GM18502 (cell line): ENCODE results near the gene GNAI1.

Source experiments
- ATAC-seq: cut with Tn5 transposase; IDR thresholded peaks from one replicate; pipeline ENCODE4 v1.9.1; 2021; ENCODE audit warnings: mild to moderate bottlenecking; ENCODE audit not compliant: unreplicated experiment, poor library complexity

The GNAI1 gene

DNA sequence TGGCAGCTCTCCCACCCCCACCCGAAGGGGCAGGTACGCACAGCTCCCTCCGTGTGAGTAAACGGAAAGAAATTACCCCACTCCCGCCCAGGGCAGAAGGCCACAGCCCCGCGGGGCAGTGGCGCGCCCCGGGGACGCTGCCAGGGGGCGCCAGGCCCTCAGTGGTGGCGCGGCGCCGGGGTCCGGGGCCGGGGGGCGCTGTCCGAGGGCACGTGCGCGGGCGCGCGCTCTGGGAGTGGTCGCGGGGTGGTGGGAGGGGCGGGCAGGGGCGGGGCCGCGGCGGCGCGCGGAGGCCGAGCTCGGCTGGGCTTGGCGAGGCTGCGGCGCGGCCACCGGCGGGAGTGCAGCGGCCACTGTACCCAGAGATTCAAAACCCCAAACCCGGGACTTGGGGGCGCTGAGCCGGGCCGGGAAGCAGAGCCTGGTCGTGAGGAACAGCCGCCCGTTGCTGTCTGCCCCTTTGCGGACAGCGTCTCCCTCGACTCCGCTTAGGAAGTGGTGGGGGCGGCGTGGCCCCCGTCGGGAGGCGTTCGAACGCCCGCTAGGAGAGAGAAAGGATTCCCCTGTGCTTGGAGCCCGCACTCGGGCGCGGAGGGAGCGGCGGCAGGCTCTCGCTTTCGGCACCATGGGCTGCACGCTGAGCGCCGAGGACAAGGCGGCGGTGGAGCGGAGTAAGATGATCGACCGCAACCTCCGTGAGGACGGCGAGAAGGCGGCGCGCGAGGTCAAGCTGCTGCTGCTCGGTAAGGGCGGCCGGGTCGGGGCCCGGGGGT is at the start of gene GNAI1:
Gene GNAI1, plus strand, starts transcription at position 296 of the 773 bp plus-strand sequence. Its CDS starts 330 bp downstream, at position 626.
- ATAC-seq, result peak; percentile 47

DNA sequence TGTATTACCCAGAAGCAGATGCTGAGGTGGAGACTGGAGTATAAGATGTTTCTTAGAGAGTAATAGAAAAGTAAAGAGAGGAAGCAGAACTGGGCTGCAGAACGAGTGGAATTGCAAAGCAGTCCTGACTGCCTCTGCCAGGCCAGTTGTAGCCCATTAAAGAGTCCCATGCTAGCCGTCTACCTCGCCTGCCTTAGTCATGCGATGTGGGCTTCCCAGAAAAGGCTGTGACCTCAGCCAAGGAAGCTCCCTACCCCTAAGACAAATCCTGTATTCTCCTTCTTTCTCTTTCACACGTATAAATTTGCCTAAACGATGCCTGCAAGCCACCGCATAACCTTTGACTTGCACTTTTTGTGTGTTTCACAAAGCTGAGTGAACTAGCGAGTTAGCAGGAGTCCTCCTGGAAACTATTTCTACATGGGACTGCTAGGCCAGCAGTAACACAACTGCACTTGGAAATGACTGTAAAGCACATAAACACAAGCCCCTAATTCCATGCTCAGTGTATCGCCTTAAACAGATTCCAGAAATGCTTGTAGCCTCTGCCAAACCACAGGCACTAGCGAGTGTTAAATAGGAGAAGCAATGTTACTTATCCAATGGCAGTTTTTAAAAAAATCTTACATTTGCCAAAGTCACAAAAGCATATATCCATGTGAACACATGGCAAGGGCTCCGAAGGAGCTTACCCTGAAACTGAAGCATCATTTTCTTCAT is 47.4 kb upstream of the GNAI1 start:
- no peak for ATAC-seq

DNA sequence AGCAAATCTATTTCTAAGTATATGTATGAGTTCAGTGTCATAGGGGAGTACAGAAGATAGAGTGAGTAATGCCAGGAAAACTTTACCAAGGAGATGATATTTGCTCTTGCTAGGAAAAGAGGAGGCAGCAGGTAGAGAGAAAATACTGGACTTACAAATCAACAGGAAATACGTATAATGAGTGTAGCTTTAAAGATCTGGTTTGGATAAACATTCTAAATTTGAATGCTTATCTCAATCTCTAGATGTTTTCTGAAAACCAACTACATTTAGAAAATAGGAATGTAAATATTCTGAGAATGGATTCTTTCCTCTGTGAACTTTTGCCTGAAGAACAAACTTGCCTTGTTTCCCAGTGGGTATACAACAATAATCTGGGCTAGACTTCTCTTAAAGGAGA is 46.9 kb upstream of the GNAI1 start:
- ATAC-seq, result no peak

DNA sequence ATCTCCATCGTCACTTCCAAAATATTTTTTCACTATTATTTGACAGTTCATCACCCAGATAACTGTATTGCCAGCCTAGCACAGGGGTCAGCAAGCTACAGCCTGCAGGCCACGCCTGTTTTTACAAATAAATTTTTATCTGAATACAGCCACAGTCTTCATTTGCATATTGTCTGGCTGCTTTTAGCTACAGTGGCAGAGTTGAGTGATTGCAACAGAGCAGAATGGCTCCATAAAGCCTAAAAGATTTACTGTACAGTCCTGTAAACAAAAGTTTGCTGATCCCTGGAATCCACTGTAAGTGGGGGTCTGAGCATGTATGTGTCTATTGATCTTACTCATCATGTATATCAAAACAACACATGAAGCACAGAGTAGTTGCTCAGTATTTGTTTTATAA is 45.9 kb upstream of the GNAI1 start:
- no peak for ATAC-seq

DNA sequence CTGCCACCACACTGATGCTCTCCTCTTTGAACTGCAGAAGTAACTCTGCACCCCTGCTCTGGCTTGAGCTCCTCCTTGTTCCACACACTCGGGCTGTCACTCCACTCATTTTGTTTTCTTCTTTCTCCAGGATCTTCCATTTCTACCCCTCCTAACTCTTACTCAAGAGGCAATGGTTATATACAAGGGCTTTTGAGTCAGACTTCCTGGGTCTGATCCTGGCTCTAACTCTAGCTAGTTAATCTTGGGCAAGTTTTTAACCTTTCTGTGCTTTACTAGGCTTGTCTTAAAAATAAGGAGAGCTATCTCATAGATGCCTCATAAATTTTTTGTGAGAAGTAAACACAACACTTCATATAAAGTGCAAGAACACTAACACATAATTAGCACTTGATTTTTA is 45.3 kb upstream of the GNAI1 start:
- ATAC-seq, result no peak

DNA sequence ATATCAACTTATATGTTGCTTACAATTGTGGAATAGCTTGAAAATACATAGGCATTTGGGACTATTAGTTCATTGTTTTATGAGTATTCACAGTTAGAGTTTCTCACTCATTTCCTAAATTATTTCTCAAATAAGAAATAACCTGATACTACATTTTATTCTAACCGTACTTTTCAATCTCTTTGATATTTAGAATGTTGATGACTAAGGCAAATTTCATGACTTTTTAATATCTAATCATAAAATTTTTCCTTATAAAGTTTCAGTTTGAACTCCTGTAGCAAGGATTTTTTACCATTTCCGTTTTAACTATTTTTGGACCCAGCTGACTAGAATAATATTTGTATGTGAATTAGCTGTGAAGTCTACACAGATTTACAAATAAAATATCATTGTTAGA is 41.3 kb upstream of the GNAI1 start:
- ATAC-seq, result no peak

DNA sequence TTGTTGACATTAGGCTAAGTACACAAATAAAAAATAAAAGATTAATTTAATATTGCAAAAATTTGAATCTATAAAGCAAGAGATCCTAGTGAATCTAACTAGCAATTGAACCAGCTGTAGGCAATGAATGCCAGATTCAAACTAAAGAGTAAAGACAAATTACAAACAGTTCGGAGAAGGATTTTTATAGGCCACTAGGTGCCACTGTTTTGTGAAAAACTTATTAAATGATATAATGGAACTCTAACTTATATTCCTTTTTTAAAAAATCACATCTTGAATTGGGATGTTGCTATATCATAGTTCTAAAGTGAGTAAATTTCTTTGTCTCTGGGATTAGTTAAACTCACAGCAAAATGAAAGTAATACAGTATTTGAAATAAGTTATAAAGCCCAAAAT is 39.1 kb upstream of the GNAI1 start:
- ATAC-seq, result no peak

DNA sequence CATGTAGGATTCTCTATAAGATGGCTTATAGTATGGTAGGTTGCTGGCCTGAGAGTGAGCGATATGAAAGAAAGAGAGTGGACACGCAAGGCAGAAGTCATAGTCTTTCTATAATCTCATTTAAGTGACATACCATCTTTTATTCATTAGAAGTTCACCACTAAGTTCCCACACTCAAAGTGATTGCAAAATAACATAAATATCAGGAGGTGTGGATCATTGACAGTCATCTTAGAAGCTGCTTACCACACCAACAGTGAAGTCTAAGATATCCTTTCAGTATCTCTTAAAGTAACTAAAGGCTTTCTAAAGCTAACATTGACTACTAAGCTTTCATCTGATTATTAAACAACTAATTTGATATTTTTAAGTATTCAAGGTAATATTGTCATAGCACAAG is 36.9 kb upstream of the GNAI1 start:
- no peak for ATAC-seq

DNA sequence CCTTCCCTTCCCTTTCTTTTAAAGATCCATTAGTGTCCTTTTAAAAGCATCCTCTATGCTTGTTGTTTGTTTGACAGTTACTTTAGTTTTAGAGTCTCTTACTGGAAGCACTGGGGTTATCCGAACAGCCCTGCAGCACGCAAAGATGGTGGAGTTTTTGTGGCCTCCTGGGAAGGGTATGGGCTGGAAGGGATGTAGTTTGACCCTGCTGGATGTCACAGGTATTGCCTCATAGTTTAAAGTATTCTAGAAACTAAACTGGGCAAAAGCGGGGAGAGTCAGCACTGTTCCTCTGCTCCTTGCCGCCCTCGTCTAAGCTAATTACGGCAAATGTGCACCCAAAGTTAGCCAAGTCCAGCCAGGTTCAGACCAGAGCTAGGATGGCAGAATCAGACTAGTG is 35.8 kb upstream of the GNAI1 start:
- ATAC-seq, result peak; percentile 49

DNA sequence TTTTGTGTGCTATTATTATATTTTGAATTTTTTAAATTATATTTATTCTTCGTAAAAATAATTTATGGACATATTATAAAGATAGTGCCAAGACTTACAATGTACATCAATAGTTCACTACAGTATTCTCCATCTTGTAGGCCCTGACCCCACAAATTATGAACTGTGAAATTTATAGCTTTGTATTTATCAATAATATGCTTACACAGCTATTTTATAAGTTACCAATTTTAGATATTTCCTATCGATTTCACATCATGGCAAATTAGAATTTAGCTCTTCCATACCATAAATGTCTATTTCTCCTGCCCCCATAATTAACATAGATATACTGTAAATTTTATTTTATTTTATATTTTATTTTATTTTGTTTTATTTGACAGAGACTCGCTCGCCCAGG is 34.4 kb upstream of the GNAI1 start:
- no peak for ATAC-seq

DNA sequence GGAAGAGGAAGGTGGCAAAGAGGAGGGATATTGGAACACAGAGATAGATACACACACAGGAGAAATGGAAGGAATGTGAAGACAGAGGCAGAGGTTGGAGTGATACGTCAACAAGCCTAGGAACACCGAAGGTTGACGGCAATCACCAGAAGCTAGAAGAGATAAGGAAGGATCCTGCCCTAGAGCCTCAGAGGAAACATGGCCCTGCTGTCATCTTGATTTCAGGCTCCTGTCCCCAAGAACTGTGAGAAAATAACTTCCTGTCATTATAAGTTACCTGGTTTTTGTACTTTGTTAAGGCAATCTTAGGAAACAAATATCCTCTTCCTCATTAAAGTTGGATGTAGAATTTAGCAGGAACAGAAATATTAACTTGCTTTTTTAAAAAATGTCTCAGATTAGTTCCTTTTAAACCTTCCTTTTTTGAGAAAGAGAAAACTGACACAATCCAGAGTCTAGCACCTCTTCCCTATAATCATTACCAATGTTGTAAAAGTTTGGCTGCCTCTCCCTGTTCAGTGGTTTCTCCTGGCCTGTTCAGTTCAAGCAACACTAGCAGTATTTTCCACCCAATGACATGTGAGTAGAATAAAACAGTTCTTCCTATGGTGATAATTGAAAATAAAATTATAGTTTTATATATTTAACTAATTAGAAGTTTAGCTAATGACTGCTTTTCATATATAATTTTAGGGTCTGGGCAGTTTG is 28.8 kb upstream of the GNAI1 start:
- ATAC-seq, result no peak

DNA sequence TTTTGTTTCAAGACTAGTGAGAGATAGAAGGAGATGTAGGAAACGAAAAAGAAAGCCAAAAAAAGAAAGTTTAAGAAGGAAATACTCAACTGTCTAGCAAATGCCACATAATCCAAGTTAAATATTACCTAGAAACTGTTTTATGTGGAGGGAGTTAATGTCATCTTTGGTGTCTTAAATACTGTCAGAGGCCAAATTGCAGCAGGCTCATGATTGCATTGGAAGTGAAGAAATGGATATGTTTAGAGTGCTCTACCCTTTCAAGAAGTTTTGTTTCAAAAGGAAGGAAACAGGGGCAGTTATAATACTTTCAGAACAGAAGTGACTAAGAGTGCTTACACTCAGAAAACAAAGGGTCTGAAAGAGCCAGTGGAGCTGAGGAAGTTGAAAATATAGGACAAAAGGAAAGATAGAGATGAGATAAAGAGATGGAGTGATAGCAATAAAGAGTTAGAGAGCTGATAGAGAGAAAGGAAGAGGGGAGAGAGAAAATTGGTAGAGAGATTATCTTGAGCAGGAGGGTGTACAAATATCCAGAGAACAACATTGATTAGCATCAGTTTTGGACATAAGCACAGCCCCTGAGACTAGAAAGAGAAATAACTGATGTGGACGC is 28.0 kb upstream of the GNAI1 start:
- ATAC-seq, result no peak

DNA sequence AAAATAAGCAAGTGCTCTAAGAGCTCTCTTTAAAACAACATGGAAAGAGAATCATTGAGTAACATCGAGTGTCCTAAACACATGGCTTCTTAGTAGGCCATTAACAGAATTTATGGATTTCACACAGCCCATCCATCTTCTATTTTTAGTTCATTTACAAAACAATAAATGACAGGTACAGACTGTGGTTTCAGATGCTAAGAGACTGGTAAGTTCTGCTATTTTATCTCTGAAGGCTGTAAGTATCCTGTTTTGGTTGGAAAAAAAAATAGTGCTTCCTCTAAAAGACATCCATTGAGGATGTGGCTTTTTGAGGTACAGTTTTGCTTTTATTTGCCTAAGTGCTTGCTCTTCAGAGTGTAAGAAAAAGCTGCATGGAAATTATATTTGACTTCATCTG is 27.4 kb upstream of the GNAI1 start:
- no peak for ATAC-seq

DNA sequence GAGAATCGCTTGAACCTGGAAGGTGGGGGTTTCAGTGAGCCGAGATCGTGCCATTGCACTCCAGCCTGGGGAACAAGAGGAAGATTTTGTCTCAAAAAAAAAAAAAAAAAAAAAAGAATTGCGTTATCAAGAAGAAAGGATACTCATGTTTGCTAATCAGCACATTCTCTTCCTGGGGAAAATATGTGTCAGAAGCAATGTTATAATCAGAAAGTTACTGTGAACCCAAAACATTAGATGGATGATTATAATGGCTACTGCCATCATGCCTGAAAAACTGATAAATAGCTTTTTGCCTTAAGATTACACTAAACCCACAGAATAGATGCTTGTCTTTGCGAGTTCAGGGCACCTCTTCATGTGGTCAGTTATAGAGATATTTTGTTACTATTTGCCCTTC is 24.3 kb upstream of the GNAI1 start:
- no peak for ATAC-seq

DNA sequence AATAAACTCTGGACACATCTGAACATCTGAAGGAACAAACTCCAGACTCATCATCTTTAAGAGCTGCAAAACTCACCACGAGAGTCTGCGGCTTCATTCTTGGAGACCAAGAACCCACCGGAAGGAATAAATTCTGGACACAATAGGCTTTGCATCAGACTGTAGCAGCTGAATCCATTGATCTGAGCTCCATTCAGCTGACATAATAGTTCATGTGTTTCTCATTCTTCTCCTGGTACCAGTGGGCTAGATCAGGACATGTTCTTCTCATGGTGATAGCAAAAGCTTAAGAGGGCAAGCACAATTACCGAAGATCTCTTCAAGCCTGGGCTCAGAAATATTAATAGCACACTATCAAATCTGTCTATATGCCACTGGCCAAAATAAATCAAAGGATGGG is 20.5 kb upstream of the GNAI1 start:
- ATAC-seq, result no peak

DNA sequence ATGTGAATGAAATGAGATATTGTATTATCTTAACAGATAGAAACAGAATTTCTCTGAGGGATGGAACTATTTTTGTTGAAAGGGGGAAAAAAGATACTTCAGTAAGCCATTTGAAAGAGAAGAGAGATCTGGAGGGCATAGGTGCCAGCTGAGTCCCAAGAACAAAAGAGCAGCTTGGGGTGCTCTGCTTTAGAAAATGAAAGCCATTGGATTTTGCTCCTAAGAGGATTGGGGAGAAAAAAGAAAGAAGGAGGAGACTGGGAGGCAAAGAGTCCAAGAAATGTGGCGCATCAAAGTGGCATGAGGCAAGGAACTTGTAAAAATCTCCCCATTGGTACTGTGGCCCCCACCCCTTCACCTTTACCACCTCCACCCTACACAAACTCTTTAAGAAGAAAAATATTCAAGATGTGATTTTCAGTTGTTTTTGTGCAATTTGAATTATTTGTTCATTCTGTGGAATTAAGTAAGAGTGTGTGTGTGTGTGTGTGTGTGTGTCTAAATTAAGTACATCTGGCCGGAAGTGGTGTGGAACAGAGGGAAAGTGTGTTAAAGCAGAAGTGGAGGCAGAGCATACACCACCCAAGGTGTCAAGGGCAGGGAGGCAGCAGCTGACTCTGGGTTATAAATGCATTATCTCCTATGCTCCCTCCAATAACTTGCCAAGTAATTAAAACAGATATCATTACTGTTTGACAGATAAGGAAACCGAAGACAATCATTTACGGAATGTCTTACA is 9.9 kb upstream of the GNAI1 start:
- ATAC-seq, result no peak

DNA sequence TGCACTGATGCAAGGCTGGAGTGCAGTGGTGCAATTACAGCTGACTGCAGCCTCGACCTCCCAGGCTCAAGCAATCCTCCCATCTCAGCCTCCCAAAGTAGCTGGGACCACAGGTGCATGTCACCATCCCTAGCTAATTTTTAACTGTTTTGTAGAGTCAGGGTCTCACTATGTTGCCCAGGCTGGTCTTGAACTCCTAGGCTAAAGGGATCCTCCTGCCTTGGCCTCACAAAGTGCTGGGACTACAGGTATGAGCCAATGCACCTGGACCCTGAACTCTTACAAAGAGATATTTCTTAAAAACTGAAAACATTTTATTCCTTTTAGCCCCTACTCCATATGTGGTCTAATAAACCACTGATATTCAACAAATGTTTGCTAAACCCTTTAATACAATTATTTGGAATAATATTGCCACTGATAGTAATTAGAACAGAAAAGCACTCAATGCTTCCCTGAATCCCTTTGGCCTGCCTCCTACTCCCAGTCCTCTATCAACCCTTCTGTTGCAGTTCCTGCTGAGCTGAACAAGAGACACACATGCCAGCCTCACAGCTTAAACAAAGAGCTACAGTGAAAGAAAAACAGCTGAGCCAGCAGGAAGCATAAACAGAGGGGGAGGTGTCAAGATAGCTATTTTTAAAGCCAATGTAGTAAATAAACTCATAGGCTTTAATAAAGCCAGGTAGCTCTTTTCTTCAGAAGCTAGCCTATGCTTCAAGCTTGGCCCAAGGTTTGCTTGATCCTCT is 7.0 kb upstream of the GNAI1 start:
- ATAC-seq, result no peak

DNA sequence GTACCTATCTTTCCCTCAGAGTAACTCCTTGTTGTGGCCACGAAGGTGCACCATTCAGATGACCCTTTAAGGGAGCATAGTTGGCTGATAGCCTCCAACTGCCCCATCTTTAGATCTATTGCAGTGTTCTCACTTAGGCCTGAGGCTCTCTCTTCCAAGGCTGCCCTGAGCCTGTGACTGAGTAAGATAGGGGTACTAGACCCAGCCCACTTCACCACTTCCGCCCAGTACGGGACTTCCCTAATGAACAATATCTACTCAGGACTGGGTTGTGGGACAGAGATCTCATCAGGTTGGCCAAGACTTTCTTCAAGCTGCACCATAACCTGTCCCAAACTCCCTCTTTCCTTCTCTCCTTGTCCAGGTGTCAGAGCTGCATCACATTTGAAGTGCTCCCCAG is 5.7 kb upstream of the GNAI1 start:
- ATAC-seq, result no peak

DNA sequence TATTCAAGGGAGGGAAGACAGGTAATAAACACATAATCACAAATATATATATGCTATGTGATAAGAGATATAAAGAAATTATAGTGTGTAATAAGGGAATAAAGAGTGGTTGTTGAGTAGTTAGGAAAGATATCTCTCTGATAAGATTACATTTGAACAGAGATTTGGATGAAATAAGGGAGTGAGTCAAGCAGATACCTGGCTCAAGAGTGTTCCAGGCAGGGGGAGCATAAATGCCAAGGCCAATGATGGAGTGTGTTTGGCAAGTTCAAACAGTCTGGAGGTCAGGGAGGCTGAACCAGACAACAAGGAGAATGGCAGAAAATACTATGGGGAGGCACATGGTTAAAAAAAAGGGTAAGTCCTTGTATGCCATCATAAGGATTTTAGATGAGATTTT is 4.8 kb upstream of the GNAI1 start:
- no peak for ATAC-seq
